Fibroblast of pulmonary artery (primary cell): Measurements from ENCODE around the gene MORN5.

Experiments
- DNase-seq: peaks from one replicate; pipeline ENCODE4 v3.0.0-alpha.2; 2010; ENCODE audit warnings: low read depth
- H3K4me3 ChIP-seq: replicated peaks from 2 replicates; pipeline ENCODE4 v1.5.1; 2011; ENCODE audit warnings: low read depth, mild to moderate bottlenecking, control low read depth, low read length, moderate library complexity
- TF ChIP-seq, protein P1 (sequence below): IDR thresholded peaks from 2 replicates; pipeline ENCODE4 v1.5.1; 2011; ENCODE audit warnings: mild to moderate bottlenecking, control low read depth, low read length, inconsistent platforms; ENCODE audit errors: missing control alignments

MORN5 gene

DNA sequence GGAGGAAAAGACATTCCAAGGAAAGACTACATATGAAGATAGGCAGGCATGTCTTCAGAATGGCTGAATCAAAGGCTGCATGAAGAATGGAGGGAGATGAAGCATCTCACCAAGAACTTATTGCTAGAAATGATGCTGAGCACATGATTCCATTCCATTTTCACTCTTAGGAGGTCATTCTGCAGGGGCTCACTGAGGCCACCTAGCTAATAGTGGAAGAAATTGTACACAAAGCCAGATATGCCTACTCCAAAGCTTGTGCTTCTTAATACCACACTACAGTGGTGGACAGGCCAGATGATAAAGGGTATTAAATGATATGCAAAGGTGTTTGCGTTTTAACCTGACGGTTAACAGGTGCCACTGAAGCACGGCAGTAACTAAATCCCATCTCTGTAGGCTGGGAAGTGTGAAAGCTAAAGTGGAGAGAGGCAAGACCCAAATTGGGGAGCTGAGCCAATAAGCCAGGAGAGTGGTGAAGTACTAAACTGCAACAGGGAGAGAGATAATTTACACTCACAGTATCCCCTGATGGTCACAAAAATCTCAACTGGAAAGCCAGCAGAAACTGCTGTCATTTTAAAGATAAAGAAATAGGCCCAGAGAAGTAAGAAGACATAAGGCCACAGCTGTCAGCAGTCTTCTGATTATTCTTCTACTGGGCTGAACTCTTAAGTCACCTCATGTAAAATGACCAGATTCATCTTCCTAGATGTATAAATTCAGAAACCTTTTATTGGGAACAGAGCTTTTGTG, 14.7 kb upstream of the MORN5 start:
- H3K4me3 ChIP-seq, result no peak overlapping the region
- TF ChIP-seq, protein P1, sequence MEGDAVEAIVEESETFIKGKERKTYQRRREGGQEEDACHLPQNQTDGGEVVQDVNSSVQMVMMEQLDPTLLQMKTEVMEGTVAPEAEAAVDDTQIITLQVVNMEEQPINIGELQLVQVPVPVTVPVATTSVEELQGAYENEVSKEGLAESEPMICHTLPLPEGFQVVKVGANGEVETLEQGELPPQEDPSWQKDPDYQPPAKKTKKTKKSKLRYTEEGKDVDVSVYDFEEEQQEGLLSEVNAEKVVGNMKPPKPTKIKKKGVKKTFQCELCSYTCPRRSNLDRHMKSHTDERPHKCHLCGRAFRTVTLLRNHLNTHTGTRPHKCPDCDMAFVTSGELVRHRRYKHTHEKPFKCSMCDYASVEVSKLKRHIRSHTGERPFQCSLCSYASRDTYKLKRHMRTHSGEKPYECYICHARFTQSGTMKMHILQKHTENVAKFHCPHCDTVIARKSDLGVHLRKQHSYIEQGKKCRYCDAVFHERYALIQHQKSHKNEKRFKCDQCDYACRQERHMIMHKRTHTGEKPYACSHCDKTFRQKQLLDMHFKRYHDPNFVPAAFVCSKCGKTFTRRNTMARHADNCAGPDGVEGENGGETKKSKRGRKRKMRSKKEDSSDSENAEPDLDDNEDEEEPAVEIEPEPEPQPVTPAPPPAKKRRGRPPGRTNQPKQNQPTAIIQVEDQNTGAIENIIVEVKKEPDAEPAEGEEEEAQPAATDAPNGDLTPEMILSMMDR, result peak; percentile 57
- DNase-seq, result no peak

DNA sequence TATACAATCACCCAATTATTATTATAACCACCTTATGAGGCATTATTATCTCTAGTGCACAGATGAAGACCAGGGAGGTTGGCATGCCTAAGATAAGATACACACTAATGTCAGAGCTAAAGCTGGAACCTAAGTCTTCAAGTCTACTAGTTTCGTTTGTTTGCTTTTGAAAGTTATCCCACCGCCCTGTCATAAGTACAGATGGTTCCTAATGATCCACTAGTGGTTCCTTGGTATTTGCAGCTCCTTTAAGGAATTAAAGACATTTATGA, 14.2 kb upstream of the MORN5 start:
- TF ChIP-seq, protein P1, result no peak
- no peak overlapping the region for H3K4me3 ChIP-seq
- DNase-seq, result no peak

DNA sequence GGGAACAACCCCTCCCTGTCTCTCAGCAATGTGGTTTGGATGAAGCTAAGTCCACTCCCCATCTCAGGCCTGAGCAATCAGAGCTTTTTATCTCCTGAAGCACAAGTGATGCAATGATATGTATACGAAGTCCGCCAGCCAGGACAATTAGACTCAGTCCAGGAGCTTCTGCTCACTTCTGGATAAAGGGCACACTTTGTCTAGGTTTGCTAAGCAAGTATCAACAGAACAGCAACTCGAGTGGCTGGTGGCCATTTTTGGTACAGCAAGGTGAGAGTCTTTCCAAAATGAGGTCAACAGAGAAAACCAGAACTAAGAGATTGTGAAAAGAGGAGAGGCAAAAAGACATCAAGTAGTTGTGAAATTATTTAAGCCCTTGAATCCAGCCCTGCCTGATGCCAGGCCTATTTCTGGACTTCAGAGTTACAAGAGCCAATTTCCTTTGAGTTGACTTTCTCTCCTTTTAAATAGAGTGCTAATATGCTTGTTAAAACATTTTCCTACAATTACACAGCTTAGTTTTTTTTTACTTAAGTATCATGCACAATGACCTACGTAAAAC, 8.4 kb upstream of the MORN5 start:
- no peak overlapping the region for H3K4me3 ChIP-seq
- TF ChIP-seq, protein P1, result no peak
- DNase-seq, result no peak

DNA sequence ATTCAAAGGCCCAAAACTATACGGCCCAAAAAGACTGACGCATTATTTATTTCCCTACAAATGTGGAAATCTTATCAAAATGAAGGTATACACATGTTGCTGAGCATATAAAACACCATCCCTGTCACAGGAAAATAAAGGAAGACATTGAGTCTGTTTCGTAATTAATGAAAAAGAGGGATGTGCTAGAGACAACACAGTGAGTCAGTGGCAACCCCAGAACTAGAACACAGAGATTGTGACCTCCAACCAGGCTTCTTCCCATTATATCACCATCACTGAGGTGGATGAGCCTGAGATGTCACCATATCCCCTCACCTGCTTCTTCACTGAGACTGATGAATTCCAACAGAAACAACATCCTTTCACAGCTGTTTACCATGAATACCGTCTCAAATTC, 3.9 kb upstream of the MORN5 start:
- no peak overlapping the region for H3K4me3 ChIP-seq
- DNase-seq, result no peak
- TF ChIP-seq, protein P1, result no peak

DNA sequence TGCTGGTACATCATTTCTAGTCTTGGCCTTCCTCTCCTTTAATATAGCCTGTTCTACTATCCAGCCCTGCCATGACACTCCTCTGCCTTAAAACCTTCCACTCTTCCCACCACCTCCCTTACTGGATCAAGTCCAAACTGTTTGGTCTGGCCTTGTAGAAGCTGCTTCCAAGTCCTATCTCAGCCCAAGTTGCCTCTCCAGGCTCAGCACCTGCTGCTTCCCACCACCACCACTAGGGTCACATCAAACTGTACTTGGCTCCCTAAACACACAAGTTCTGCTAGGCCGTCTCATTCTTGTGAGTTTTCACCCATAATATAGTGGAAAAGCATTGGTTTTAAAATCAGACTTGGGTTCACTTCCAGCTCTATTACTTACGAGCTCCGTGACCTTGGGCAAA, 1.5 kb upstream of the MORN5 start:
- H3K4me3 ChIP-seq, result no peak overlapping the region
- TF ChIP-seq, protein P1, result peak; percentile 64
- peak; percentile 59 for DNase-seq

DNA sequence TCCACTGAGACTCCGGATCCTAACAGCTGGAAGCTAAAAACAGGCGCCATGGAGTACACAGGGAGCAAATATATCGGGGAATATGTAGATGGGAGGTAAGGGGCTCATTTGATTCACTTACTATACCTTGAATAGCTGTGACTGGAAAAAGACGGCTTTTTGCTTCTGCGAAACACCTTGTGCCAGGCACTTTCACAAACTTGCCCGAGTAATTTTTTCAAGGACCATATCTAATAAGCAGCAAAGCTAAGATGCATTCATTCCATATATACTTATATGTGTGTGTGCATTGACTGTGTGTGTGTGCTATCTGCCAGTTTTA, 178 bp downstream of the MORN5 start:
- H3K4me3 ChIP-seq, result peak overlapping the region; percentile 96
- TF ChIP-seq, protein P1, result no peak
- DNase-seq, result no peak

DNA sequence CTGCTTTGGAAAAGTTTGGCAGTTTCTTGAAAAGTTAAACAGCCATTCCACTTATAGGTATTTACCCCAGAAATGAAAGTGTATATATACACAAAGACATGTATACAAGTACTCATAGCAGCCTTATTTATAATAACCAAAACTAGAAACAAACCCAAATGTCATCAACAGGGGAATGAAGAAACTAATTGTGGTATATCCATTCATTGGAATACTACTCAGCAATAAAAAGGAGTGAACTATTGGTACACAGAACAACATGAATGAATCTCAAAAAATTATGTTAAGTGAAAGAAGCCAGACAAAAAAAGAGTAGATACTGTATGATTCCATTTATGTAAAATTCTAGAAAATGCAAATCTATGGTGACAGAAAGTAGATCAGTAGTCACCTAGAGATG, 2.7 kb downstream of the MORN5 start:
- TF ChIP-seq, protein P1, result no peak
- no peak for DNase-seq
- no peak overlapping the region for H3K4me3 ChIP-seq
